Measurements from ENCODE around the gene TOR1A.

DNA sequence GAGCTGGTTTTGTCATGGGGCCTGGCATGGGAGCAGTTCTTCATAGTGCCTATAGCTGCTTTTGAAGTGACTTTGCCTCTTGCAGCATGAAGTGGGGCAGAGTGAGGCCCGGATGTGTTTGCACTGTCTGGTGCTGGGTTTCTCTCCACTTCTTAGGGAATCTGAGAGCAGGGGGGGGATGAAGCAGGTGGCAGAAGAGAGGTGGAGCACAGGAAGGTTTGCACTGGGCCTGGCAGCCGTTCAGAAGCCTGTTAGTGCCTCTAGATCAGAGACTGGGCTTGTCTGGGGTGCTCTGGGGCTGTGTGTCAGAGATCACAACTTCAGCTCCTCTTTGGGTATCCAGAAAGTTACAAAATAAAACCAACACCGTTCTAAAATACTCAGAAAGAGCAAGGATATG is 29.7 kb upstream of the TOR1A start:
- TF ChIP-seq CTCF (IDR thresholded peaks at IDR 0.05): no peak
- no peak for TF ChIP-seq POLR2A (IDR thresholded peaks at IDR 0.05)

Data from lower leg skin (tissue), 3 donors.